Stimulated activated CD4-positive, alpha-beta T cell treated with anti-CD3 and anti-CD28 coated beads, Interleukin-1b, Interleukin-23, amount 100 ng/mL, for 1 hour (primary cell): ENCODE measurements around the gene NDUFA7.
"Not testable (repeated sequence)": the region's sequence is repeated elsewhere in the genome, so short reads cannot be mapped to it uniquely, and the experiment has no call there.

Experiments used
- DNase-seq, 2 donors: peaks; one replicate each; pipeline ENCODE4 v3.0.0-alpha.2; 2020; ENCODE audit warnings: low read depth in 2 of 2

The NDUFA7 gene

GRCh38 chr19:8342316-8342683 is 21.1 kb upstream of the NDUFA7 start:
- no peak for DNase-seq

DNA sequence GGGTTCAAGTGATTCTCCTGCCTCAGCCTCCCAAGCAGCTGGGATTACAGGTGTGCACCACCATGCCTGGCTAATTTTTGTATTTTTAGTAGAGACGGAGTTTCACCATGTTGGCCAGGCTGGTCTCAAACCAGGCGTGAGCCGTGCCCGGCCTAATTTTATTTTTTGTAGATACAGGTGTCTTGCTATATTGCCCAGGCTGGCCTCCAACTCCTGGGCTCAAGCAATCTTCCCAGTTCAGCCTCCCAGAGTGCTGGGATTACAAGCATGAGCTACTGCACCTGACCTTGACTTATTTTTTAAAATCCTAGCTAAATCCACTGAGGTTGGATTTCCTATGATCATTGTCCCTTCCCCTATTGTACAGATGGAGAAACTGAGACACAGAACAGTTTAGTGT is 20.3 kb upstream of the NDUFA7 start:
- DNase-seq: not testable (repeated sequence)

DNA sequence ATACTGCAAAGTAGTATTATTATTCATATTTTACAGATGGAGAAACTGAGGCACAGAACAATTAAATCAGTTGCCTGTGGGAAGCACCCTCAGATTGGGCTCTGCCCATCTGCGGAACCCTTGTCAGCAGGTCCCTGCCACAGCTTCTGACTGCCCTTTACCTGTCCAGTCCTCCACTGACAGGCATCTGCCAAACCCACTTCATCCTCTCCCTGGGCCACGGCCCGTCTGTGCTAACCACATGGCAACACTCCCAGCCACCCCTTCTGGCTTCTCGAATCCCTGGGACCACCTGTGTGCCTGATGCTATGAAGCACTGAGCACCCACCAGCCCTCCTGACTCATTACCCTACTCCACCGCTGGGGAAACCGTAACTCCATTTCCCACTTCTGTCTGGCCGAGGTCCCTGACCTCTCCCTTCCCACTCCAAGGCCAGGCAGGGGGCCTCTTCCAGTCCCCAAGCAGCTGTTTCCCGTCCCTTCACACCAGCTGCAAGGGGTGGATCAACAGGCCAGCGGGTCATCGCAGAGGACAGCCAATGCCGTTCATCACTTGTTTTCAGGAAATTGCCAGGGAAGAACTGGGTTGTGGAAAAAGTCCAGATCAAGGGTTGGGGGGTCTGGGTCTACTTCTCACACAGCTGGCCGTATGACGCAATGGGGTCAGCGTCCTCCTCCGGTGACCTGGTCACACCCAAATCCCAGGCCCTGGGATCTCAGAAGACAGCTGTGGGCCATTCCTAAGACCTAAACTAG is 19.3 kb upstream of the NDUFA7 start:
- no peak for DNase-seq

DNA sequence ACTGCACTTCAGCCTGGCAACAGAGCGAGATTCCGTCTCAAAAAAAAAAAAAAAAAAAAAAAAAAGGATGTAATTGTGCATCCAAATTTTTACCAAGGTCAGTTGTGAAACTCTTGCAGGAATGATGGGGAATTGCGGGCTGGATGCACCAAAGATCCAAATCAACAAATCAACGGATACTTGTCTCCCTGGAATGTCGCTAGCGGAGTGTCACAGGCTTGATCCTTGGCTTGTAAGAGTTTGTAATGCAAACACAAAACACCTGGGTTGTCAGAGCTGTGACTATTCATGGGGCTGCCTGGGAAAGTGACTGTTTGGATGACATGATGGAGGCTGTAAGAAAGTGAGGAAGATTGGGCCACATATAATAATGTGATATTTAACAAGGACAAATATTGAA is 17.7 kb upstream of the NDUFA7 start:
- no peak for DNase-seq

- no peak for DNase-seq
Measured at GRCh38 chr19:8337728-8338127, 16.6 kb upstream of the NDUFA7 start.

DNA sequence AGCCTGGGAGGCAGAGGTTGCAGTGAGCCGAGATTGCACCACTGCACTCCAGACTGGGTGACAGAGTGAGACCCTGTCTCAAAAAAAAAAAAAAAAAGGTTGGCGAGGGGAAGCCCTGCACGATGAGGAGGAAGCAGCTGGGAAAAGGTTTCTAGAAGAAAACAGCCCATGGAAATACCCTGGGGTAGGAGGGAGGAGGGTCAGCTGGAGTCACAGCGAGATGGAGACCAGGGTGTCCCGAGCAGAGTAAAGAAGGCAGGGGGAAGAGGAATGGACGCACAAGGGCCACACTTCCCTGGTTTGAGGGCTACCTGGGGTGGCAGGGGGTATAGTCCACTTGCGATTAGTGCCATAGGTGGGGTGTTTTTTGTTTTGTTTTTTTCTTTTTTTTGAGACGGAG is 15.5 kb upstream of the NDUFA7 start:
- no peak for DNase-seq

DNA sequence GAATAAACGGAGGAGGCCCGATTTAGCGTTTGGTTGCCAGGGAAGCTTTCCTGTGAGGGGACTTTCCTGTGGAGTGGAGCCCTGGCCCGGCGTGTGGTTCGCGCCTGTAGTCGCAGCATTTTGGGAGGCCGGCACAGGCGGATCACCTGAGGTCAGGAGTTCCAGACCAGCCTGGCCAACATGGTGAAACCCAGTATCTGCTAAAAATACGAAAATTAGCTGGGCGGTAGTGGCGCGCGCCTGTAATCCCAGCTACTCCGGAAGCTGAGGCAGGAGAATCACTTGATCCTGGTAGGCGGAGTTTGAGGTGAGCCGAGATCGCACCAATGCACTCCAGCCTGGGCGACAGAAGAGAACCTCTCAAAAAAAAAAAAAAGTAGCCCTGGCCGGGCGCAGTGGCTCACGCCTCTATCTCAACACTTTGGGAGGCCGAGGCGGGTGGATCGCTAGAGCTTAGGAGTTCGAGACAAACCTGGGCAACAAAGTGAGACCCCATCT is 14.9 kb upstream of the NDUFA7 start:
- DNase-seq: no peak

DNA sequence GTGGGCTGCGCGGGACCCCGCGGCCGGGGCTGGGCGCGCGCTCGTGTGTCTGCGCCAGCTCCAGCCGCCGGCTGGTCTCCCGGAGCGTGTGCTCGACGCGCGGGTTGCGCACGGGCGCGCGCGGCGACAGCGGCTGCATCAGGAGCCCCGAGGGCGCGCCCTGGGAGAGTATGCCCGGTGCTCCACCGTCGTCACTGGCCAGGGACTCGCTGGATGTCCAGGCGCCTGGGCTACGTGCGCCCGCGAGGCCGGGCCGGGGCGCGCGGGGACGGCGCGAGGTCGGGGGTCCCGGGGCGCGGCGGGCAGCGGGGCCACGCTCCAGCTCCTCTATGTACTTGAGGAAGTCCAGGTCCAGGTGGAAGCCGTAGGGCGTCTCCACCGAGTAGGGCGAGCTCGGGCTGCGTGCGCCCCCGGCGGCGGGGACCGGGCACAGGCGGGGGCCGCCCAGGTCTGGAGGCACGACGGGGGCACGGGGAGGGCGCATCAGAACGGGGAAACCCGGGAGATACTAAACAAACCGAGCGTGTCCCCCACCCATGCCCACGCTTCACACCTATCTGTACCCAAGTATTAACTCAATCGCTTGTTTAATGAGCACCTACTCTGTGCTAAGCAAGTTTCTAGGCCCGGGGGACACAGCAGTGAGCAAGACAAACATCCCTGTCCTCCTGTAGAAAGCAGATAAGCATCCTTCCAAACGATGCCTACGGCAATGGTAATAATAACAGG is 14.3 kb upstream of the NDUFA7 start:
- DNase-seq: no peak

- DNase-seq: no peak
Measured at GRCh38 chr19:8334458-8335342, 13.5 kb upstream of the NDUFA7 start.

DNA sequence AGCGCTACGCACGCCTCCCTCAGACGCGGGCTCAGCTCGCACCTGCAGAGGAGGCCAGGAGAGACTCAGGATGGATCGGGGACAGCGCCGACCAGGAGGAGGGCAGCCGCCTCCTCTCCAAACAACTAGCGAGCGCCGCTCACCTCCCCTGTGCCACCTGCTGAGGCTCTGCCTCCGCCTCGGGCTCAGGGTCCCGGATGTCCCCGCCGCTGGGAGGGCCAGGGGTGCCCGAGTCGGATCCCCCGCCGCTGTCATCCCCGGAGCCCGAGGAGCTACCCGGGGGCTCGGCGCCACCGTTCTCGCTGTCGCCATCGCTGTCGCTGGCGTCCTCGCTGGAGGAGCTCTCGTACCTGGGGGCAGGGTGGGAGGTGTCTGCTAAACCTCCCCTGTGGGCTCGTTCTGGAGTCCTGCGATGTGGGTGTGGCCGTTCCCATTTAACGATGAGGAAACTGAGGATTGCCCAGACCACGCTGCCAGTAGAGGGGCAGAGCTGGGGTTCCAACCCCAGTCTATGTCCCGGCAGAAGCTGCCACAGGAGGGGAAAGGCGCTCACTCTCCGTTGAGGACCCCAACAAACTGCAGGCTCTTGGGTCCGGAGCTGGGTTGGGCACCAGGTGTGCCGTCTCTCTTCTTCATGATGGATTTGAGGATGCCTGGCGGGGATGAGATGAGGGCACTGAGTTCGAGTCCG is 12.7 kb upstream of the NDUFA7 start:
- no peak for DNase-seq

GRCh38 chr19:8332976-8333766 is 12.0 kb upstream of the NDUFA7 start:
- no peak for DNase-seq

DNA sequence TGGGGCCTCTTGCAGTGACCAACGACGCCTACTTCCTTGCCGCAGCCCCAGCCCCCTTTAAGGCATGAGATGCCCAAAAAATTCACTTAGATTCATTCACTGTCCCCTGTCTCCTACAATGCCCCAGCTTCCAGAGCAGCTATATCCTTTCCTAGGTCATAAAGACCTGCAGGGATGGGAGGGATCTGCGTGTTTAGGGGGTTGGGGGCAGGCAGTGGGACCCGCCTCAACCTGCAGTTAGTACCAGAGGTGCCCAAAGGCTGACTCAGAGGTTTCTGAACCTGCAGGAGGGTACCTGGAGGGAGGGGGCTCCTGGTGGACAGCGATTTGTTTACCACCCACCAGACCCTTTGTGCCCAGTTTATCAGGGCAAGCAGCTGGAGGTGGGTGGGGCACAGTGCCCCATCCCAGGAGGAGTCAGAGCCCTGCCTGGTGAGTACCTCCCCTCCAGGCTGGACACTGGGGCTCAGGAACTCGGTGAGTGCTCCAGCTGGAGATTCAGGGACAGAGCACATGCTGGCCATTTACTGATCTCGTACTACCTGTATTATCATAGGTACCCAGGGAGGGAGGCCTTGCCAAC is 10.2 kb upstream of the NDUFA7 start:
- no peak for DNase-seq

DNA sequence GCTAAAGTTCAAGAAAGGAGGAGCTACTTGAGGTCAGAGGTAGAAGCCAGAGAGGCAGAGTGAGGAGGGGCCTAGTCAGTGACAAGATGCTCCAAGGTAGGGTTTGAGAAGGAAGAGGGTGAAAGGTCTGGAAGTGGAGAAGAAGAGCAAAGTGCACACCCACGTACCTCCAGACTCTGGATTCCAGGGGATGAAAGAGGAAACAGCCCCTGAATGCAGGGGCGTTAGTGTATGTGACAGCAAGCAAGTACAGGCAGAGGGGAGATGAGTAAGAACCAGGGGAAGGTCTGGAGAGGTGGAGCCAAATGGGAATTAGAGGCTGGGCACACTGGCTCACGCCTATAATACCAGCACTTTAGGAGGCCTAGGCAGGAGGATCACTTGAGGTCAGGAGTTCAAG is 8.8 kb upstream of the NDUFA7 start:
- no peak for DNase-seq

- no peak for DNase-seq
Measured at GRCh38 chr19:8325454-8325853, 4.3 kb upstream of the NDUFA7 start.

DNA sequence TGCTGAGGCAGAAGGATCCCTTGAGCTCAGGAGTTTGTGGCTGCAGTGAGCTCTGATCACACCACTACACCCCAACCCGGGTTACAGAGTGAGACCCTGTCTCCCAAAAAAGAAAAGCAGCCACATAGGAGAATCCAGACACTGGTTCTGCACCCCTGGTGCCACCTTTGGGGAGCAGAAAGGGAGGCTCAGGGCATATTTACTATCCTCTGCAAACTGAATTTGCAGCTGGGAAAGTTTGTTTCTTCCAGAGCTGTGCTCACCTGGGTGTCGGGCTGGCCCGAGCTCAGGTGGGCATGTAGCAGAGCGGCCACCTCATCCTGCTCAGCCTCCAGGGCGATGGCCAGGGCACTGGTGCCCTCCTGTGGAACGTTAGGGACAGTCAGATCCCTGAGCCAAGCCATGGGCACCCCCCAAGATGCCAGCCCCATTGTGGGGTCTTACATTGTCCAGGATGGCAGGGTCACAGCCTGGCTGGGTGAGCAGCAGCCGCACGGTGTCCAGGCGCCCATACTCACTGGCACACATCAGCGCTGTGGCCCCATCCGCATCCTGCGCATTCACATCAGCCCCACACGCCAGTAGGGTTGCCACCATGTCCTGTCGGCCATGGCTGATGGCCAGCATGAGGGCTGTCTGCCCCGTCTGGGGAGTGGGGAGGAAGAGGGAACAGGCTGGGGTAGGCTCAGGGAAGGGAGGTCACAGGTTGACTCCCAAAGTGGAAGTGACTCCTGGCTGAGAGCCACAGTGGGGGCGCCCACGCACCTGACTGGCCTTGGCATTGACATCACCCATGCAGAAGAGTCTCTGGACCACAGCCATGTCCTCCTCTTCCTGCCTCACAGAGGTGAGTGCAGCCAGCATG is 3.2 kb upstream of the NDUFA7 start:
- DNase-seq: no peak

- DNase-seq: no peak
Measured at GRCh38 chr19:8323781-8324185, 2.6 kb upstream of the NDUFA7 start.

- no peak for DNase-seq
Measured at GRCh38 chr19:8322638-8322997, 1.4 kb upstream of the NDUFA7 start.

DNA sequence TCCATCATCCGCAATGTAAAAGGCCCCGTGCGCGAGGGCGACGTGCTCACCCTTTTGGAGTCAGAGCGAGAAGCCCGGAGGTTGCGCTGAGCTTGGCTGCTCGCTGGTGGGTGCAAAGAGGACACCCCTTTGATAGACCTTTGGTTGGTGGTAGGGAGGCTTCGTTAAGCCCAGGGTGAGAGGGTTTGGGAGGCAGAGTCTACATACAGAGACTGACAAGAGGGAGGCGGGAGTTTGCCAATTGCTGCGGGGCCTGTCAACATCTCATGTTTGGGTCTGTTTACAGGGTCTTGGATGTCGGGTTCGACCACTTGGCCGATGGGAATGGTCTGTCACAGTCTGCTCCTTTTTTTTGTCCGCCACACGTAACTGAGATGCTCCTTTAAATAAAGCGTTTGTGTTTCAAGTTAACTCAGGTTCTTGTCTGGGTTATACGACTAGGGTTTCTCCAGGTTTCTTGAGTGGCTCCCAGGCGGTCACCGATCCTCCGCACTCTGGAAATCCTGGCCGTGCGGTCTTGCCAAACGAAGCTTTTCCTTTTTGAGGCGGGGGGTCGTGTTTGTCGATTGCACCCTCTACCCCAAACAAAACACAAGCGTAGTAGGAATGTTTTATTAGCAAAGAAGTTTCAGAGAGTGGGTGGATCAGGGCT is 937 bp upstream of the NDUFA7 start:
- no peak for DNase-seq

- no peak for DNase-seq
Measured at GRCh38 chr19:8320564-8321066, 560 bp downstream of the NDUFA7 start.
